DMS114 treated with DMSO at 0.1 percent for 48 hours (cell line): Measurements from ENCODE around the gene SENP6.
"Not testable (repeated sequence)": the region's sequence is repeated elsewhere in the genome, so short reads cannot be mapped to it uniquely, and the experiment has no call there.

ENCODE experiments used
- DNase-seq: peaks from one replicate; lab custom pipeline; 2025; ENCODE audit not compliant: unreplicated experiment; lab: John Stamatoyannopoulos, UW

Gene SENP6

DNA sequence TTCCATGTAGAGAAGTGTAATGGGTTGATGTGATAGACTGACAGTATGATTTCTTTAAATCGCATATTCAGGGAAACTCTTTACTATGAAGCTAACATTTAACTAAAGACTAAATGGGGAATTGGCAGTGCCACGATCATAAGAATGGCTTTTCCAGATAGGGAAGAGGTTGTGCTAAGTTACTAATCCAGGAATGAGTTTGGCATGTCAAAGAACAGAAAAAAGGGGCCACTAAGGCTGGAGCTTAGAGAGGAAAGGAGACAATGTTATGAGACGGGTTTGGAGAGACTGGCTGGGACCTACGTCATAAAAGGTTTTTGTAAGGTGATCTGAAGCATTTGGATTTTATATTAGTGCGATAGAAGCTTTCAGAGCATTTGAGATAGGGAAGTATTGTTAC lies 40.6 kb downstream of the SENP6 start:
- no peak for DNase-seq

DNA sequence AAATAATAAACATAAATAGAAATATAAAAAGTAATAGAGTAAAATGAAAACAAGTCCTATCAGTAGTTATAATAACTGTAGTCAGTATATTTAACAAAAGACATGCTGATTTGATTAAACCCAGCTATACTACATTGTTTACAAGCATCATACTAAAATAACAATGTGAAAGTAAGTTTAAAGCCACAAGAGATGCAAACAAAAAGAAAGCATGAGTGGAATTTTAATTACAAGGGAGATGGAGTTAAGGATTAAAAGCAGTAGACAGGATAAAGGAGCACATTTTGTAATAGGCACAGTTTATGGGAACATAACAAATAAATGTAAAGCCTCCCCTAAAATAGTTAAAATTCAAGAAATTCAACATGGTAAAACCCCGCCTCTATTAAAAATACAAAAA lies 41.5 kb downstream of the SENP6 start:
- no peak for DNase-seq

DNA sequence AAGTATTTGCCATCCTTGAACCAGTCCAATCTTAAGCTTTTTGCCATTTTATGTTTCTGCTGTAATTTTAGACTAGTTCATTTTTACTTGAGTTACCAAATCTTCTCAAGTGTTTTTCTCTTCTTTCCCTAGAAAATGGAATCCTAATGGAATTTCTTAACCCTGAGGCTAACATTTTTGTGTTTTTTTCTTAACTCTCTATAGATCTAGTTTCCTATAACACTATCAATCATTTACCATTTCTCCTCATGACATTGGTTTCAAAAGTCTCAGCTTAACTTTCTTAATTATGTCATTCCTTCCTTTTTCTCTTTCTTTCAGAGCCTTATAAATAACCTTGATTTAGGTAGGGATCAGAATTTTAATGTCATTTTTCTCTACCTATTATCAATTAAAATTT lies 54.8 kb downstream of the SENP6 start:
- no peak for DNase-seq

DNA sequence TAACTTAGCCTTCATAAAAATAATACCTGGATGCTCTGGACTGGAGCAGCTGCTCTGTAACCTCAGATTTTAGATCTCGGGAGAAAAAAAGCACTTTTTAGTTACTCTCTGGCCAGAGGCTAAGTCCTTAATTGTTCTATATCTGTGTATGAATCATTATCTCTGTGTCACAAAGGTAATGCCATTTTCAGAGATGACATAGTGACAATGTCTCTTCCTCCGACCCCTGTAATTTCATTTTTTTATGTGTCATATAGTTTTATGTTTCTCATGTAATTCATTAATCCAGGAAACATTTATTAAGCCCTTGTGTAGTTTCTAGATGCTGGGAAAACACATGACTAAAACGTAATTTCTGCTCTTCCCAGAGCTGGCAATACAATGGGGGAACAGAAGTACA lies 55.6 kb downstream of the SENP6 start:
- DNase-seq, result no peak

DNA sequence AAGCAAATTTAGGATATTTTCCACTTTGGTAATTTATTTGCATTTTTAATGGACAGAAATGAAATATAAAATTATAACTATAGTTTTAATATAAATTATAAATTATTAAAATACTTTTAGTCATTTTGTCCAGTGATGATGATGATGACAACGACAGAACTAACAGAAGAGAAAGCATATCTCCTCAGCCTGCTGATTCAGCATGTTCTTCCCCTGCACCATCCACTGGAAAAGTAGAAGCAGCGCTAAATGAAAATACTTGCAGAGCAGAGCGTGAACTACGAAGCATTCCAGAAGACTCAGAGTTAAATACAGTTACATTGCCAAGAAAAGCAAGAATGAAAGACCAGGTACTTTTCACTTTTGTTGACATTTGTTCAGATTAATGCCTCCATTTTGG lies 64.9 kb downstream of the SENP6 start:
- no peak for DNase-seq

DNA sequence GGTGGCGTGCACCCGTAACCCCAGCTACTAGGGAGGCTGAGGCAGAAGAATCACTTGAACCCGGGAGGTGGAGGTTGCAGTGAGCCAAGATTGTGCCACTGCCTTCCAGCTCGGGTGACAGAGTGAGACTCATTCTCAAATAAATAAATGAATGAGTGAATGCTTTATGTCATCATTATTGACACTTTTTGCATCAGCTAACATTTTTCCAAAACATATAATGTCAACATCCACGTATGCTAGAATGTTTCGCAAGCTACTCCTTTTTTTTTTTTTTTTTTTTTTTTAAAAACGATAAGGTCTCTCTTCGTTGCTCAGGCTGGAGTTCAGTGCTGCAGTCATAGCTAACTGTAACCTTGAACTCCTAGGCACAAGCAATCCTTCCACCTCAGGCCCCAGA lies 72.2 kb downstream of the SENP6 start:
- no peak for DNase-seq

DNA sequence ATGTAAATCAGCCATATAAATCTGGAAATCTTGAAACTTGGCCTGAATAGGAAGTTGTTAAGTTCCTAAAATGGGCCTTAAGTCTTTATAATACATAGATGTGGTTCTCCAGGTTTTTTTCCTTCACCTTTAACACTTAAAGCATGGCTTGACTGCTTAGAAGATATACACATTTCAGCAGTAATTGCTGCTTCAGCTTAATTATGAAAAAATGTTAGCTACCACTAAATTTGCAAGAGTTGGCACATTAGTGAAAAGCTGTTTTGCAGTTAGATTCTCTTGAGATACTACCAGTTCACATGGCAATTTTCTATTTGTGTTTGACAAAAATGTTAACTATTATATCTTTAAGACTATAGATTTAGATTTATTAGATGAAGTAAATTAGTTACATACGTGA lies 74.7 kb downstream of the SENP6 start:
- DNase-seq, result no peak

DNA sequence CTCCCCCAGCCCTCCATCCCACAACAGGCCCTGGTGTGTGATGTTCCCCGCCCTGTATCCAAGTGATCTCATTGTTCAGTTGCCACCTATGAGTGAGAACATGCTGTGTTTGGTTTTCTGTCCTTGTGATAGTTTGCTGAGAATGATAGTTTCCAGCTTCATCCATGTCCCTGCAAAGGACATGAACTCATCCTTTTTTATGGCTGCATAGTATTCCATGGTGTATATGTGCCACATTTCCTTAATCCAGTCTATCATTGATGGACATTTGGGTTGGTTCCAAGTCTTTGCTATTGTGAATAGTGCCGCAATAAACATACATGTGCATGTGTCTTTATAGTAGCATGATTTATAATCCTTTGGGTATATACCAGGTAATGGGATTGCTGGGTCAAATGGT lies 80.9 kb downstream of the SENP6 start:
- DNase-seq, result not testable (repeated sequence)

DNA sequence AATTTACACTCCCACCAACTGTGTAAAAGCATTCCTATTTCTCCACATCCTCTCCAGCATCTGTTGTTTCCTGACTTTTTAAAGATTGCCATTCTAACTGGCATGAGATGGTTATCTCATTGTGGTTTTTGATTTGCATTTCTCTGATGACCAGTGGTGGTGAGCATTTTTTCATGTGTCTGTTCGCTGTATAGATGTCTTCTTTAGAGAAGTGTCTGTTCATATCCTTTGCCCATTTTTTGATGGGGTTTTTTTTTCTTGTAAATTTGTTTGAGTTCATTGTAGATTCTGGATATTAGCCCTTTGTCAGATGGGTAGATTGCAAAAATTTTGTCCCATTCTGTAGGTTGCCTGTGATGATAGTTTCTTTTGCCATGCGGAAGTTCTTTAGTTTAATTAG lies 81.3 kb downstream of the SENP6 start:
- DNase-seq, result not testable (repeated sequence)

DNA sequence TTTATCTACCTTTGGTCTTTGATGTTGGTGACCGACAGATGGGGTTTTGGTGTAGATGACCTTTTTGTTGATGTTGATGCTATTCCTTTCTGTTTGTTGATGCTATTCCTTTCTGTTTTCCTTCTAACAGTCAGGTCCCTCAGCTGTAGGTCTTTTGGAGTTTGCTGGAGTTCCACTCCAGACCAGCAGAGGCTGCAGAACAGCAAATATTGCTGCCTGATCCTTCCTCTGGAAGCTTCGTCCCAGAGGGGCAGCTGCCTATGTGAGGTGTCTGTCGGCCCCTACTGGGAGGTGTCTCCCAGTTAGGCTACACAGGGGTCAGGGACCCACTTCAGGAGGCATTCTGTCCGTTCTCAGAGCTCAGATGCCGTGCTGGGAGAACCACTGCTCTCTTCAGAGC lies 85.9 kb downstream of the SENP6 start:
- not testable (repeated sequence) for DNase-seq

DNA sequence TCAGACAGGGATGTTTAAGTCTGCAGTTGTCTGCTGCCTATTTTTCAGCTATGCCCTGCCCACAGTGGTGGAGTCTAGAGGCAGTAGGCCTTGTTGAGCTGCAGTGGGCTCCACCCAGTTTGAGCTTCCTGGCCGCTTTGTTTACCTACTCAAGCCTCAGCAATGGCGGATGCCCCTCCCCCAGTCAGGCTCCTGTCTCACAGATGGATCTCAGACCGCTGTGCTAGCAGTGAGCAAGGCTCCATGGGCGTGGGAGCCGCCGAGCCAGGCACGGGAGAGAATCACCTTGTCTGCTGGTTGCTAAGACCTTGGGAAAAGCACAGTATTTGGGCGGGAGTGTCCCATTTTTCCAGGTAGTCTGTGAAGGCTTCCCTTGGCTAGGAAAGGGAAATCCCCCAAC lies 86.3 kb downstream of the SENP6 start:
- not testable (repeated sequence) for DNase-seq

DNA sequence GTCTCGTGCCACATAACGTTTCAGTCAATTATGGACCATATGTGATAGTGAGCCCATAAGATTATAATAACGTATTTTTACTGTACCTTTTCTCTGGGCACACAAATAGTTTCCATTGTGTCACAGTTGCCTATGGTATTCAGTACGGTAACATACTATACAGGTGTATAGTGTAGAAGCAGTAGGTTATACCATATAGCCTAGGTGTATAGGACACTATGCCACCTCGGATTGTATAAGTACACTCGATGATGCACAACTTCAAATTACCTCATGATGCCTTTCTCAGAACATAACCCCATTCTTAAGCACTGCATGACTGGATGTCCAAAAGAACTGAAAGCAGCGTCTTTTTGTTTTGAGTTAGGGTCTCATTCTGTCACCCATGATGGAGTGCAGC lies 87.9 kb downstream of the SENP6 start:
- no peak for DNase-seq

DNA sequence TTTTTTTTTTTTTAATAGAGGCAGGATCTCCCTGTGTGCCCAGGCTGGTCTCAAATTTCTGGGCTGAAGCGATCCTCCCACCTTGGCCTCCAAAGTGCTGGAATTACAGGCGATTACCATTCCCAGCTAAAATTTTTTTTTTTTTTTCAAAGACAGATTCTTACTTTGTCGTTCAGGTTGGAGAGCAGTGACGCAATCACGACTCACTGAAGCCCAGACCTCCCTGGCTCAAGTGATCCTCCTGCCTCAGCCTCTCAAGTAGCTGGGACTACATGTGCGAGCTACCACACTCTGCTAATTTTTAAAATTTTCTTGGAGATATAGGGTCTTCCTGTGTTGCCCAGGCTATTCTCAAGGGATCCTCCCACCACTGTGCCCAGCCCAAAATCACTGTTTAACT lies 89.3 kb downstream of the SENP6 start:
- DNase-seq, result no peak

DNA sequence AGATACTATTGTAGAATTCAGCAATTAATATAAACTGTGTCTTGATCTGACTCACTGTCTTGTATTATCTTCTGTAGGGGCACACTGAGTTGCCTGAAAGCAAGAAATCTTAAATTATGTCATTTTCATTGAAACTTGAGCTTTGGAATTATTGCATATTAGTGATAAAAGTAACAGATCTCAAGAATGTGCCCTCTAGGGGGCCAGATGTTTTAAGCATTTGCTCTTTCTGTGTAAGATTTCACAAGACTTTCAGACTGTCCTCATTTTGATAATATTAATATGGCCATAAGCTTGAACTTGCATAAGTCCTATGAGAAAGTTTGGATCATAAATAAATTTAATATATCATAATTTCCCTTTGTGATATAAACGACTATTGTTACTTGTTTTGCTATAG lies 91.9 kb downstream of the SENP6 start:
- DNase-seq, result no peak

DNA sequence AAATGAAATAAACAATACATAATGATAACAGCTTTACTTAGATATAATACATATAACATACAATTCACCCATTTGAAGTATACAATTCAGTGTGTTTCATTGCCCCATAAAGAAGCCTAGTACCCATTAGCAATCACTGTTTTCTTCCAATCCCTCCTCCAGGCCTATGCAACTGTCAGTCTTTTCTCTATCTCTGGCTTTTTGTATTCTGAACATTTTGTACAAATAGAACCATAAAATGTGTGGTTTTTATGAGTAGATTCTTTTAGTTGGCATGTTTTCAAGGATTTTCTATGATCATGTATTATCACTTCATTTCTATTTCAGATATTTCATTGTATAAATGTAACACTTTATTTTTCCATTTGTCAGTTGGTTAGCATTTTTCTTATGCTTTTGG lies 92.7 kb downstream of the SENP6 start:
- no peak for DNase-seq

DNA sequence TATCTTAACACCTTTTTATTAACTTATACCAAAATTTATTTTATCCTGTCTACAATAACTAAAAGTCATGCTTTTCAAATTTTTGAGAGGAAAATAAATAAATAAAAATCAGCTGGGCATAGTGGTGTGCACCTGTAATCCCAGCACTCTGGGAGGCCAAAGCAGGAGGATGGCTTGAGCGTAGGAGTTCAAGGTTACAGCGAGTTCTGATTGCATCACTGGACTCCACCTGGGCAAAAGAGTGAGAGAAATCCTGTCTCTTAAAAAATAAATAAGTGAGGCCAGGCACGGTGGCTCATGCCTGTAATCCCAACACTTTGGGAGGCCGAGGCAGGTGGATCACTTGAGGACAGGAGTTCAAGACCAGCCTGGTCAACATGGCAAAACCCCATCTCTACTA lies 106.7 kb downstream of the SENP6 start:
- not testable (repeated sequence) for DNase-seq

DNA sequence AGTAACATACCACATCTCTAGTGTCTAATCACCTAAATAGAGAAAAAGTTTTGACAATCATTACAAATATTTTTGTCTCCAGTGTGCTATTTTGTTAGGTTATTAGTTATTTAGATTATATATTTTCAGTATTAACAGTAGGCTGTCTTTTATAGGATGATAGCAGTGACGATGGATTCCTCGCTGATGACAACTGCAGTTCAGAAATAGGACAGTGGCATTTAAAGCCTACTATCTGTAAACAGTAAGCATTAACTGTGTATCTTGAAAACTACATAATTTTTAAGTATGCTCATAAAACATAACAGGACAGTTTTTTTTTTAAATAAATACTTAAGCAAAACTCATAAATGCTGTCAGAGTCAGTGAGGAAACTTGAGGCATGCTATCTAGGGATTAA lies 109.5 kb downstream of the SENP6 start:
- no peak for DNase-seq

DNA sequence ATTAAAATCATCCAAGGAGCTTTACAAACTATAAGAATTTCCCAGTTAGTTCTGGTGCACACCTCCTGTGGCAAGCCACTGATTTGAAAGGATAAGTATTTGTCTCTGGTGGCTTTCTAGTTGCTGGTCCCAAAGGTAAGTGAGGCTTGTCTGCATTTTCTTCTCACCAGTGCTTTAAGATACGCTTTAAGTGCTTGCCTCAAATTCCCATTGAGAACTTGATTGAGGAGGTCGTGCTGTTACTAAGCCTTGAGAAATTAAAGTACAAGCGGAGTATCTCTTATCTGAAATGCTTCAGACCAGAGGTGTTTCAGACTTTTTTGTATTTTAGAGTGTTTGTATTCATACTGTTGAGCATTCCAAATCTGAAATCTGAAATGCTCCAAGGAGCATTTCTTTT lies 117.5 kb downstream of the SENP6 start:
- no peak for DNase-seq

DNA sequence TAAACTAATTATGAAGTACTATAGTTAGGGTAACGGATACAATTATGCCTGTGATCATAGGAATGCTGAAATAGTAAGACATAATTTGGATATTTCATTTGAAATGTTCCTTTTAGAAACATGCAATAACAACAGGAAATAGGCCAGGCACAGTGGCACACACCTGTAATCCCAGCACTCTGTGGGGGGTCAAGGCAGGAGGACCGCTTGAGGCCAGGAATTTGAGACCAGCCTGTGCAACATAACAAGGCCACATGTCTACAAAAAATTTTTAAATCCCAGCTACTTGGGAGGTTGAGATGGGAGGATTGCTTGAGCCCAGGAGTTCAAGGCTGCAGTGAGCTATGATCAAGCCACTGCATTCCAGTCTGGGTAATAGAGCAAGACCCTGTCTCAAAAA lies 121.7 kb downstream of the SENP6 start:
- DNase-seq, result no peak

DNA sequence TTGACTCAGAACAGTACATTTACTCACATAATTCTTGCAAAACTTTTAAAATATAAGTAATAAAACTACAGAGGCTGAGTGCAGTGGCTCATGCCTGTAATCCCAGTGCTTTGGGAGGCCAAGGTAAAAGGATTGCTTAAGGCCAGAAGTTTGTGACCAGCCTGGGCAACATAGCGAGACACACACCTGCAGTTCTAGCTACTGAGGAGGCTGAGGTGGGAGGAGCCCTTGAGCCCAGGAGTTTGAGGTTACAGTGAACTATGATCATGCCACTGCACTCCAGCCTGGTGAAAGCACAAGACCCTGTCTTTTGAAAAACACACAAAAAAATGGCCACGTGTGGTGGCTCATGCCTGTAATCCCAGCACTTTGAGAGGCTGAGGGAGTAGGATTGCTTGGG lies 125.5 kb downstream of the SENP6 start:
- no peak for DNase-seq

DNA sequence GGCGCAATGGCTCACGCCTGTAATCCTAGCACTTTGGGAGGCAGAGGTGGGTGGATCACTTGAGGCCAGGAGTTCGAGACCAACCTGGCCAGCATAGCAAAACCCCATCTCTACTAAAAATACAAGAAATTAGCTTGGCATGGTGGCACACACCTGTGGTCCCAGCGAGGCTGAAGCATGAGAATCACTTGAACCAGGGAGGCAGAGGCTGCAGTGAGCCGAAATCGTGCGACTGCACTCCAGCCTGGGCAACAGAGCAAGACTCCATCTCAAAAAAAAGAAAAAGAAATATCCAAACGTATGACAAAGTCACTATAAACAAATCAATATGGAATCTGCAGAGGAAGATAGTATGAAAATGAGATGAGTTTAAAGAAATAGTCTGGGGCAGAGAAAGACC lies 129.3 kb downstream of the SENP6 start:
- not testable (repeated sequence) for DNase-seq

DNA sequence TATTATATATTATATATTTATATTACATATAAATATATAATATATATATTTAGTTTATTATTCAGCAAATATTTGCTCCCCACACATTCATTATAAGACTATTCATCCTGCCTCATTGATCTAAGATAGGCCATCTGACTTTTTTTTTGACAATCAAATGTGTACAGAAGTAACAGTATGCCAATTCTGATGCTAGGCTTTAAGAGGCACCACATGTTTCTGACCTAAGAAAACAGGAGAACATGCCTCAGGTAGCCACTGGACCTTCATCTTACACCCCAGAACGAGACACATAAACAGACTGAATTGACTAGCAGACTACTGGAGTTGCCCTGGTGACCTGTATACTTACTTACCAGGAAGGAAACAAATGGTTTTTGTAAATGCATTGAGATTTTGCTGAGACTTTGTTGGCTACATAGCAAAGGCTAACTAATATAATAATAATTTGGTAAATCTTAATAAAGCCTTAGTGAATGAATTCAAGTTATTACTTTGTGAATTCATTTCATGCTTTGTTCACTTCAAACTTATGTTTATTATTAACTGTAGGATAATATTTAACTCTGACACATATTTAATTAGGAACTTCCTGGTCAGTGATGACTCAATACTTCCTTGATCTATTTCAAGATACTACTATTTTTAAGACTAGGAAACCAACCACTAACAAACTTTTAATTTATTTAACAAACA lies 134.0 kb downstream of the SENP6 start:
- no peak for DNase-seq

DNA sequence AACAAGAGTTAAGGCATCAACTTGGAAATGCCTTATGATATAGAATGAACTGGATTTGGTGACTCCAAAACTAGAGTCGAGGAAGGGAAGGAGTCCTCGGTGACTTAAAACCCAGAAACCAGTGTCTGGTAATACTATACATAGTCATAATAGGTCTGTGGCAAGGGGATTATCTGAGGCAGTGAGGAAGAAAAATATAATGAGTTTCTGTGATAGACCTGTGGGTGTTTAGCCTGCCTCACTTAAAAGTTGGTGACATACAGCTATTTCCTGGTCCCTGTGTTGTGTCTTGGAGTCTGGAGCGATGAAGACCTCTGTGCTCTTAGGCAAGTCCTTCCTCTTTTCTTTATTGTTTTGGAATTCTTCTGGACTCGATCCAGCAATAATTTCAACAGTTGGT lies 142.3 kb downstream of the SENP6 start:
- DNase-seq, result no peak

DNA sequence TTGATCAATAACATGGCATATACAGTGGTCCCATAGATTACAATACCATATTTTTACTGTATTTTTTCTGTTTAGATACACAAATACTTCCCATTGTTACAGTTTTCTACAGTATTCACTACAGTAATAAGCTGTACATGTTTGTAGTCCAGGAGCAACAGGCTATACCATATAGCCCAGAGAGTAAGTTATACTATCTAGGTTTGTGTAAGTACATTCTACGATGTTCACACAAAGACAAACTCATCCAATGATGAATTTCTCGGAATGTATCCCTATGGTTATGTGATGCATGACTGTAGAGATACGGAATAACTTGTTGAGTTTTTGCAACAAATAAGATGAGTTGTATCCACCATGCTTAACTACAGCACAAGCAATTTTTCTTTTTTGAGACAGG lies 143.7 kb downstream of the SENP6 start:
- DNase-seq, result no peak
